NT2/D1 (cell line): Measurements from ENCODE around the gene FSHB.

Experiments
- DNase-seq: peaks from one replicate; pipeline ENCODE4 v3.0.0-alpha.2; 2011; ENCODE audit warnings: low read depth, low spot score
- H3K27me3 ChIP-seq: 2 replicates; pipeline ENCODE4 v1.6.0; 2011; ENCODE audit warnings: mild to moderate bottlenecking; ENCODE audit not compliant: insufficient read length, insufficient read depth
- H3K36me3 ChIP-seq: 2 replicates; pipeline ENCODE4 v1.6.1; 2011; ENCODE audit warnings: mild to moderate bottlenecking, low read length, mixed read lengths; ENCODE audit not compliant: insufficient read depth, insufficient read length
- H3K4me1 ChIP-seq: 2 replicates; pipeline ENCODE4 v1.5.1; 2011; ENCODE audit not compliant: insufficient read depth, insufficient read length
- H3K4me3 ChIP-seq: 2 replicates; pipeline ENCODE4 v1.5.1; 2011; ENCODE audit warnings: low read depth; ENCODE audit not compliant: insufficient read length
- H3K9ac ChIP-seq: 2 replicates; pipeline ENCODE4 v1.6.0; 2011; ENCODE audit warnings: low read depth; ENCODE audit not compliant: insufficient read length
- H3K9me3 ChIP-seq: 2 replicates; pipeline ENCODE4 v1.5.1; 2011; ENCODE audit warnings: mild to moderate bottlenecking, low read length; ENCODE audit not compliant: insufficient read depth
- SUZ12 ChIP-seq: IDR thresholded peaks from 2 replicates; pipeline ENCODE4 v1.6.1; 2011; ENCODE audit not compliant: insufficient read length, insufficient read depth; ENCODE audit errors: extremely low read depth
- YY1 ChIP-seq: IDR thresholded peaks from 2 replicates; pipeline ENCODE4 v1.6.1; 2011; ENCODE audit not compliant: insufficient read length, insufficient read depth
- ZNF274 ChIP-seq: IDR thresholded peaks from 2 replicates; pipeline ENCODE4 v1.6.1; 2011; ENCODE audit warnings: mild to moderate bottlenecking, low read depth, low read length

Gene FSHB

GRCh38 chr11:30244265-30244664, 13.5 kb downstream of the FSHB start:
- no peak for DNase-seq
- TF ChIP-seq ZNF274 (no peak), SUZ12 (no peak), YY1 (no peak)
- H3K9me3 ChIP-seq = no peaks in the 10 kb centered on the region
- H3K4me1 ChIP-seq = no peaks in the 10 kb centered on the region
- no peaks in the 10 kb centered on the region for H3K27me3 ChIP-seq
- no peaks in the 10 kb centered on the region for H3K36me3 ChIP-seq
- H3K9ac ChIP-seq = no peak overlapping the region
- no peak overlapping the region for H3K4me3 ChIP-seq

- Histone ChIP-seq H3K9ac (no peak overlapping the region), H3K9me3 (no peaks in the 10 kb centered on the region), H3K36me3 (no peaks in the 10 kb centered on the region), H3K27me3 (no peaks in the 10 kb centered on the region), H3K4me3 (no peak overlapping the region), H3K4me1 (no peaks in the 10 kb centered on the region)
- DNase-seq = no peak
- TF ChIP-seq ZNF274 (no peak), YY1 (no peak), SUZ12 (no peak)
Observed at GRCh38 chr11:30245621-30246020, 14.8 kb downstream of the FSHB start.

GRCh38 chr11:30254307-30255298, 23.8 kb downstream of the FSHB start:
- Histone ChIP-seq H3K4me1 (no peaks in the 10 kb centered on the region), H3K4me3 (no peak overlapping the region), H3K36me3 (no peaks in the 10 kb centered on the region), H3K9ac (no peak overlapping the region), H3K27me3 (no peaks in the 10 kb centered on the region), H3K9me3 (no peaks in the 10 kb centered on the region)
- DNase-seq = no peak
- TF ChIP-seq SUZ12 = no peak

- no peak overlapping the region for H3K9ac ChIP-seq
- TF ChIP-seq YY1 = no peak
- no peak overlapping the region for H3K4me3 ChIP-seq
- no peaks in the 10 kb centered on the region for H3K9me3 ChIP-seq
- no peaks in the 10 kb centered on the region for H3K36me3 ChIP-seq
- H3K27me3 ChIP-seq = no peaks in the 10 kb centered on the region
- H3K4me1 ChIP-seq = no peaks in the 10 kb centered on the region
- no peak for DNase-seq
Observed at GRCh38 chr11:30255637-30256036, 24.8 kb downstream of the FSHB start.

GRCh38 chr11:30257058-30257457, 26.2 kb downstream of the FSHB start:
- Histone ChIP-seq H3K27me3 (no peaks in the 10 kb centered on the region), H3K4me1 (no peaks in the 10 kb centered on the region), H3K9me3 (no peaks in the 10 kb centered on the region), H3K4me3 (no peak overlapping the region), H3K9ac (no peak overlapping the region), H3K36me3 (no peaks in the 10 kb centered on the region)
- TF ChIP-seq YY1 = no peak
- no peak for TF ChIP-seq SUZ12
- TF ChIP-seq ZNF274 = no peak
- no peak for DNase-seq

GRCh38 chr11:30258679-30259078, 27.9 kb downstream of the FSHB start:
- no peak for TF ChIP-seq ZNF274
- TF ChIP-seq SUZ12 = no peak
- no peak for TF ChIP-seq YY1
- no peak for DNase-seq
- no peaks in the 10 kb centered on the region for H3K27me3 ChIP-seq
- H3K36me3 ChIP-seq = no peaks in the 10 kb centered on the region
- no peak overlapping the region for H3K4me3 ChIP-seq
- no peak overlapping the region for H3K9ac ChIP-seq
- no peaks in the 10 kb centered on the region for H3K4me1 ChIP-seq
- no peaks in the 10 kb centered on the region for H3K9me3 ChIP-seq

- H3K4me1 ChIP-seq = no peaks in the 10 kb centered on the region
- no peak overlapping the region for H3K9ac ChIP-seq
- H3K27me3 ChIP-seq = no peaks in the 10 kb centered on the region
- H3K36me3 ChIP-seq = no peaks in the 10 kb centered on the region
- no peaks in the 10 kb centered on the region for H3K9me3 ChIP-seq
- no peak for TF ChIP-seq ZNF274
- TF ChIP-seq SUZ12 = no peak
- TF ChIP-seq YY1 = no peak
- no peak overlapping the region for H3K4me3 ChIP-seq
- no peak for DNase-seq
Observed at GRCh38 chr11:30260813-30261212, 30.0 kb downstream of the FSHB start.
